Measurements from ENCODE around the gene KRT28.
A peak's percentile ranks its signal among the peaks of the same experiment; 100 is the strongest.

The KRT28 gene

GRCh38 chr17:40821536-40821935, 21.8 kb upstream of the KRT28 start:
- Histone ChIP-seq H3K4me3 (ENCODE audit: low read depth, low read length) (no peak overlapping the region), H3K4me1 (ENCODE audit: control insufficient read depth, insufficient read depth, low read length) (peaks cover 11% of the 10 kb centered on the region), H3K27ac (ENCODE audit: extremely low read depth, low read depth, low read length) (no peak overlapping the region), H3K9me3 (ENCODE audit: control insufficient read depth, insufficient read depth, low read depth, low read length) (no peaks in the 10 kb centered on the region), H3K36me3 (ENCODE audit: control insufficient read depth in 2 of 2, insufficient read depth in 1 of 2, low read length in 2 of 2) (peaks cover 0 to 26% of the 10 kb centered on the region in 2 experiments; a peak in 1 of 3 replicates)
- ChIA-PET POLR2A (no interaction called here), CTCF (no interaction called here)
- no peak for TF ChIP-seq EGR2 (tag by site-specific recombination; IDR thresholded peaks at IDR 0.05; ENCODE audit: low read depth)

- ChIA-PET CTCF (interaction anchor here (0.8 to 1.8 kb wide), 2 partner anchors 17 to 201 kb away, joined by 4 read pairs; no protein-coding TSS in a partner anchor), POLR2A (interaction anchor here (2.1 kb wide), 1 partner anchor 11 kb away, joined by 9 read pairs; no protein-coding TSS in a partner anchor)
- peaks cover 5% of the 10 kb centered on the region; the same call in 1 of the 2 replicates for H3K4me1 ChIP-seq (ENCODE audit: control insufficient read depth, insufficient read depth, low read length)
- TF ChIP-seq ZNF645 (tag by site-specific recombination; IDR thresholded peaks at IDR 0.05) (no peak), ZNF24 (tag by site-specific recombination; IDR thresholded peaks at IDR 0.05) (no peak), PBX3 (CRISPR knock-in tag; IDR thresholded peaks at IDR 0.05) (no peak), HOXD13 (CRISPR knock-in tag; IDR thresholded peaks at IDR 0.05; ENCODE audit: borderline replicate concordance) (no peak), ZSCAN4 (tag by site-specific recombination; IDR thresholded peaks at IDR 0.05) (no peak), ZBTB49 (tag by site-specific recombination; IDR thresholded peaks at IDR 0.05; ENCODE audit: low read depth) (no peak), ZNF664 (tag by site-specific recombination; IDR thresholded peaks at IDR 0.05) (no peak)
- peaks cover 0 to 27% of the 10 kb centered on the region in 2 experiments; a peak in 1 of 3 replicates for H3K36me3 ChIP-seq (ENCODE audit: control insufficient read depth in 2 of 2, insufficient read depth in 1 of 2, low read length in 2 of 2)
- H3K4me3 ChIP-seq (ENCODE audit: low read depth, low read length), result no peak overlapping the region
- H3K27ac ChIP-seq (ENCODE audit: extremely low read depth, low read depth, low read length), result no peak overlapping the region
- H3K9me3 ChIP-seq (ENCODE audit: control insufficient read depth, insufficient read depth, low read depth, low read length), result no peaks in the 10 kb centered on the region
Measured at GRCh38 chr17:40820228-40820838, 20.6 kb upstream of the KRT28 start.

GRCh38 chr17:40819528-40820125, 19.9 kb upstream of the KRT28 start:
- no peaks in the 10 kb centered on the region for H3K9me3 ChIP-seq (ENCODE audit: control insufficient read depth, insufficient read depth, low read depth, low read length)
- peaks cover 0 to 27% of the 10 kb centered on the region in 2 experiments; a peak in 1 of 3 replicates for H3K36me3 ChIP-seq (ENCODE audit: control insufficient read depth in 2 of 2, insufficient read depth in 1 of 2, low read length in 2 of 2)
- H3K4me1 ChIP-seq (ENCODE audit: control insufficient read depth, insufficient read depth, low read length), result peaks cover 2% of the 10 kb centered on the region; the same call in 1 of the 2 replicates
- H3K27ac ChIP-seq (ENCODE audit: extremely low read depth, low read depth, low read length), result peak overlapping the region; percentile 79
- ChIA-PET POLR2A (interaction anchor here (0.5 to 2.1 kb wide), 8 partner anchors 9 to 870 kb away, joined by 3 to 14 read pairs (median 6); partner anchors contain the start of gene SMARCE1), CTCF (interaction anchor here (0.5 to 1.8 kb wide), 7 partner anchors 16 to 843 kb away, joined by 3 to 12 read pairs (median 6); no protein-coding TSS in a partner anchor)
- H3K4me3 ChIP-seq (ENCODE audit: low read depth, low read length), result peak overlapping the region; percentile 78
- no peak for TF ChIP-seq KLF17 (tag by site-specific recombination; IDR thresholded peaks at IDR 0.05)
- no peak for TF ChIP-seq ZSCAN16 (tag by site-specific recombination; IDR thresholded peaks at IDR 0.05)
- TF ChIP-seq YY2 (tag by site-specific recombination; IDR thresholded peaks at IDR 0.05), result no peak
- TF ChIP-seq OSR2 (tag by site-specific recombination; IDR thresholded peaks at IDR 0.05), result peak; percentile 36
- no peak for TF ChIP-seq ZSCAN30 (tag by site-specific recombination; IDR thresholded peaks at IDR 0.05)
- TF ChIP-seq PRDM1 (tag by site-specific recombination; IDR thresholded peaks at IDR 0.05), result peak; percentile 69
- TF ChIP-seq ZNF704 (tag by site-specific recombination; IDR thresholded peaks at IDR 0.05), result no peak
- no peak for TF ChIP-seq ZNF433 (tag by site-specific recombination; IDR thresholded peaks at IDR 0.05; ENCODE audit: low read depth)
- TF ChIP-seq ZNF530 (tag by site-specific recombination; IDR thresholded peaks at IDR 0.05; ENCODE audit: low read depth), result no peak
- TF ChIP-seq ZNF114 (tag by site-specific recombination; IDR thresholded peaks at IDR 0.05), result no peak
- no peak for TF ChIP-seq ZNF660 (tag by site-specific recombination; IDR thresholded peaks at IDR 0.05)
